GM12878 (cell line): ENCODE measurements around the gene DDR2. TPM values are rescaled to one million over a fixed set of nuclear protein-coding genes. Genes with fewer than 3 reads are reported as not detected.

Experiments
- ATAC-seq: fragments of 200-7000 bp; cut with Tn5 transposase; 3 replicates; pipeline ENCODE4 v1.9.1; 2020; ENCODE audit warnings: mild to moderate bottlenecking, moderate library complexity
- BruUV-seq: library from RNA; stranded (reverse); fragments of 400-500 nt; replicated peaks from 2 replicates; lab custom pipeline; 2021; lab: Mats Ljungman, UMichigan
- CTCF ChIA-PET: fragments of 300-600 bp; sonication (Branson Sonifier 250); formaldehyde crosslinking; extraction: SDS; loops from one replicate; lab custom pipeline; 2021; ENCODE audit warnings: inconsistent platforms; lab: Yijun Ruan, JAX
- POLR2A ChIA-PET: fragments of 350-600 bp; formaldehyde crosslinking; extraction: SDS; loops from one replicate; lab custom pipeline; 2021; ENCODE audit warnings: inconsistent platforms; lab: Charles Lee
- RAD21 ChIA-PET: fragments of 300-600 bp; sonication (Branson Sonifier 250); formaldehyde crosslinking; loops from one replicate; lab custom pipeline; 2023; ENCODE audit warnings: antibody characterized with exemption; ENCODE audit not compliant: unreplicated experiment; lab: Charles Lee
- SMC1A ChIA-PET: fragments of 300-600 bp; sonication (Branson Sonifier 250); formaldehyde crosslinking; loops from one replicate; lab custom pipeline; 2023; ENCODE audit not compliant: unreplicated experiment, uncharacterized antibody; lab: Charles Lee
- DNase-seq: peaks from one replicate; pipeline ENCODE4 v3.0.0-alpha.2; 2011; ENCODE audit warnings: low read depth, low spot score
- FAIRE-seq: peaks from 3 replicates; lab custom pipeline; 2011; peaks lifted over from hg19 to GRCh38; lab: Jason Lieb, UNC
- H2AFZ ChIP-seq: 2 replicates; pipeline ENCODE4 v1.6.0; 2011; ENCODE audit warnings: low read depth, low read length, control low read depth; ENCODE audit not compliant: control insufficient read depth
- H3K27ac ChIP-seq: 2 replicates; pipeline ENCODE4 v1.5.1; 2011; ENCODE audit warnings: control low read depth; ENCODE audit not compliant: control insufficient read depth, insufficient read depth
- H3K27me3 ChIP-seq, 2 experiments: replicated peaks in 1 of 2; 2 replicates each; pipeline versions ENCODE4 v1.6.0 to v1.6.1; 2011; ENCODE audit warnings: low read length in 1 of 2; ENCODE audit not compliant: control insufficient read depth in 2 of 2, insufficient read depth in 2 of 2
- H3K36me3 ChIP-seq, 2 experiments: 2 replicates each; pipeline ENCODE4 v1.5.1; 2011; ENCODE audit warnings: low read length in 1 of 2; ENCODE audit not compliant: control insufficient read depth in 2 of 2, insufficient read depth in 2 of 2
- H3K4me1 ChIP-seq: 2 replicates; pipeline ENCODE4 v1.6.1; 2011; ENCODE audit warnings: mild to moderate bottlenecking, low read length, moderate library complexity, mixed read lengths; ENCODE audit not compliant: control insufficient read depth, insufficient read depth
- H3K4me2 ChIP-seq: 2 replicates; pipeline ENCODE4 v1.6.0; 2011; ENCODE audit warnings: control low read depth; ENCODE audit not compliant: control insufficient read depth, insufficient read depth
- H3K4me3 ChIP-seq: fragments of 200-600 bp; sonication (generic); 2 replicates; pipeline ENCODE4 v1.5.1; 2016
- H3K79me2 ChIP-seq: 2 replicates; pipeline ENCODE4 v1.6.0; 2011; ENCODE audit warnings: low read length; ENCODE audit not compliant: control insufficient read depth, insufficient read depth
- H3K9ac ChIP-seq: 2 replicates; pipeline ENCODE4 v1.8.0; 2011; ENCODE audit warnings: low read length, control low read depth, mixed read lengths; ENCODE audit not compliant: control insufficient read depth, insufficient read depth
- H3K9me3 ChIP-seq: replicated peaks from 3 replicates; pipeline ENCODE4 v1.5.1; 2011; ENCODE audit warnings: mild to moderate bottlenecking, low read length; ENCODE audit not compliant: control insufficient read depth, insufficient read depth
- H4K20me1 ChIP-seq: 2 replicates; pipeline ENCODE4 v1.6.0; 2011; ENCODE audit not compliant: control insufficient read depth, insufficient read depth
- ATF7 ChIP-seq: fragments of 450-650 bp; IDR thresholded peaks from 2 replicates; pipeline ENCODE4 v1.6.1; 2016; ENCODE audit warnings: low read depth, mild to moderate bottlenecking
- BACH1 ChIP-seq: fragments of 450-650 bp; IDR thresholded peaks from 2 replicates; pipeline ENCODE4 v1.6.1; 2017; ENCODE audit warnings: mild to moderate bottlenecking, borderline replicate concordance
- CBFB ChIP-seq: IDR thresholded peaks from 2 replicates; pipeline ENCODE4 v1.6.1; 2016; ENCODE audit warnings: antibody characterized with exemption, low read depth
- EED ChIP-seq: sonication (generic); IDR thresholded peaks from 2 replicates; pipeline ENCODE4 v1.6.1; 2016; ENCODE audit warnings: antibody characterized with exemption, low read depth
- HCFC1 ChIP-seq: fragments of 150-350 bp; IDR thresholded peaks from 2 replicates; pipeline ENCODE4 v1.6.1; 2014; ENCODE audit warnings: low read length
- IKZF2 ChIP-seq, 2 experiments: fragments of 450-650 bp; IDR thresholded peaks; 2 replicates each; pipeline ENCODE4 v1.6.1; 2017; ENCODE audit warnings: mild to moderate bottlenecking in 2 of 2, moderate library complexity in 2 of 2
- MYB ChIP-seq: fragments of 150-350 bp; IDR thresholded peaks from 2 replicates; pipeline ENCODE4 v1.6.1; 2014; ENCODE audit warnings: mild to moderate bottlenecking, low read depth, low read length, borderline replicate concordance
- NR2F1 ChIP-seq: fragments of 450-650 bp; conservative IDR thresholded peaks from 2 replicates; pipeline ENCODE4 v1.6.1; 2017; ENCODE audit warnings: mild to moderate bottlenecking
- POLR2AphosphoS2 ChIP-seq: IDR thresholded peaks from 2 replicates; pipeline ENCODE4 v1.6.1; 2011; ENCODE audit warnings: low read depth, mild to moderate bottlenecking, low read length, improper control_type of control experiment, moderate library complexity
- RAD51 ChIP-seq: fragments of 450-650 bp; IDR thresholded peaks from 2 replicates; pipeline ENCODE4 v1.6.1; 2016; ENCODE audit warnings: moderate library complexity, mild to moderate bottlenecking, inconsistent platforms
- SREBF1 ChIP-seq: IDR thresholded peaks from 2 replicates; pipeline ENCODE4 v1.6.1; 2012; ENCODE audit warnings: mild to moderate bottlenecking, low read length
- SREBF2 ChIP-seq: IDR thresholded peaks from 2 replicates; pipeline ENCODE4 v1.6.1; 2012; ENCODE audit warnings: mild to moderate bottlenecking, low read length
- TARDBP ChIP-seq: IDR thresholded peaks from 2 replicates; pipeline ENCODE4 v1.6.1; 2016; ENCODE audit warnings: borderline replicate concordance
- TCF3 ChIP-seq: IDR thresholded peaks from 2 replicates; pipeline ENCODE4 v1.6.1; 2012; ENCODE audit warnings: low read depth, mild to moderate bottlenecking, low read length, borderline replicate concordance; ENCODE audit not compliant: insufficient read depth
- ZNF384 ChIP-seq: IDR thresholded peaks from 2 replicates; pipeline ENCODE4 v1.6.1; 2012; ENCODE audit warnings: low read depth, mild to moderate bottlenecking, low read length, improper control_type of control experiment, borderline replicate concordance
- ZNF622 ChIP-seq: fragments of 450-650 bp; IDR thresholded peaks from 2 replicates; pipeline ENCODE4 v1.6.1; 2017; ENCODE audit warnings: mild to moderate bottlenecking, inconsistent platforms
- WGBS: methylation state at CpG from one replicate; pipeline ENCODE4 v1.1.6; 2016; ENCODE audit warnings: low lambda C conversion rate; ENCODE audit not compliant: insufficient replicate concordance, insufficient coverage; ENCODE audit errors: missing lambda C conversion rate; 5-methylcytosine and 5-hydroxymethylcytosine counted together
- in situ Hi-C: fragments of 300-500 bp; cut with MboI; formaldehyde crosslinking; loops from 9 replicates; pipeline ENCODE4 v1.14.3; 2018; ENCODE audit warnings: mixed read lengths
- intact Hi-C: fragments of 100-400 bp; cut with micrococcal nuclease; formaldehyde crosslinking; loops from one replicate; pipeline ENCODE4 v1.14.2; 2022; ENCODE audit not compliant: unreplicated experiment
- polyA plus RNA-seq, 11 experiments: library from polyadenylated mRNA; depleted of rRNA in 4 of 11; unstranded in 6 of 11; stranded (reverse) in 5 of 11; fragments of >200 nt; fragmentation: Nextera tagmentation in 4 of 11; fragmentation: Illumina TruSeq in 1 of 11; extraction: Ambion mirVana in 4 of 11; extraction: Trizol in 1 of 11; gene quantifications; 1 replicate in 1 of 11; 2 replicates in 10 of 11; pipeline versions ENCODE4 v1.2.1 to v1.2.3, GENCODE V29; 2011 to 2016; ENCODE audit warnings: inconsistent platforms in 2 of 11, missing spikeins in 2 of 11, low read depth in 1 of 11
- total RNA-seq, 4 experiments: library from RNA; depleted of rRNA in 3 of 4; stranded (reverse); fragments of >200 nt in 3 of 4; fragmentation: Illumina TruSeq in 1 of 4; extraction: Trizol in 1 of 4; gene quantifications; 2 replicates each; pipeline versions ENCODE4 v1.2.1 to v1.2.3, GENCODE V29; 2013 to 2021
- TF ChIP-seq, protein P1 (sequence below): IDR thresholded peaks from 2 replicates; pipeline ENCODE4 v1.6.1; 2012; ENCODE audit warnings: low read depth, low read length, improper control_type of control experiment

Gene DDR2
- total and polyA plus RNA-seq, 10 of the 15 experiments (the other 5 are each of a cell fraction or from before 2014, with no cell fraction given): 1.9 to 8.8 (median 5.5) TPM

DNA sequence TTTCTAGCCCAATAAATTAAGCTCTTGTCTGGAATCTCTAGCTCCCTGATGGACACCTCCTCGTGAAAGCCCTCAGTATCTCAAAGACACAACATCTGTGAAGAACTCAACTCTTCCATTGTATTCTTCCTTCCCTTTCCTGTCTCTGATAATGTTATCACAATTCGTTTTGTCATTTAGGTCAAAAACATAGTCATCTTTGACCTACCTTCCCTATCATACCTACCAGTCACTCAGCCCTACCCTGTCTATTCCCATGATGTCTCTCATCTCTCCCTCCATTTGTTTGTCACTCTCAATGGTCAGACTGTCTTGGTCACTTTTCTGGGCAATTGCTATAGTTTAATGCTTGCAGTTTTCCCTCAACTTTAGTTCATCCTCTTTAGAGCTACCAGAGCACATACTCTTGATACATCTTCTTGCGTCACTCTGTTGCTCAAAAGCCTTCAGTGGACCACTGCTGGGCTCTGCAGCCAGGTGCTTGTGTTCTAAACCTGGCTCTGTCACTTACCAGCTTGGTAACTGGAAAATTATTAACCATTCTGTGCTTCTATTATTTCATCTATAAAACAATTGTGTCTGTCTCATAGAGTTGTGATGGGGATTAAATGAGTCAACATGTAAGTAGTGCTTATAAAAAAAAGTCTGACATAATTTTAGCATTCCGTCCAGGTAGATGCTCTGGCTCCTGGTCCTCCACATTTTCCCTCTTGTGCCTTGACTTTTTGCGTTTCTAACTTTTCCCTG lies 39.6 kb downstream of the DDR2 start:
- CTCF ChIA-PET: interaction anchor here (1.0 to 1.3 kb wide), 2 partner anchors 8 to 13 kb away, joined by 3 read pairs; no protein-coding TSS in a partner anchor
- SMC1A ChIA-PET: interaction anchor here (0.7 to 2.4 kb wide), 4 partner anchors 10 to 58 kb away, joined by 3 to 7 read pairs (median 5); no protein-coding TSS in a partner anchor

More for the DNA sequence above, 39.6 kb downstream of the DDR2 start:
- no peak overlapping the region for H2AFZ ChIP-seq
- no peak for DNase-seq
- ATAC-seq: no peak
- BruUV-seq: no TSS peak
- H3K4me1 ChIP-seq: no peaks in the 10 kb centered on the region
- no peak overlapping the region for H3K4me2 ChIP-seq
- H3K4me3 ChIP-seq: no peak overlapping the region
- H3K9ac ChIP-seq: no peak overlapping the region
- no peaks in the 10 kb centered on the region for H3K79me2 ChIP-seq
- no peaks in the 10 kb centered on the region for H3K36me3 ChIP-seq
- H3K9me3 ChIP-seq: no peaks in the 10 kb centered on the region
- POLR2A ChIA-PET: no interaction called here
- in situ Hi-C loops (no loop called here), intact Hi-C loops (no loop called here)
- no peak for FAIRE-seq
- RAD21 ChIA-PET: no interaction called here
- no peak for TF ChIP-seq SREBF2
- TF ChIP-seq POLR2AphosphoS2: no peak
- no peak for TF ChIP-seq IKZF2 (IDR thresholded peaks at IDR 0.05)
- no peak for TF ChIP-seq SREBF1
- no peak for TF ChIP-seq BACH1
- TF ChIP-seq ZNF384: no peak
- TF ChIP-seq NR2F1: no peak
- TF ChIP-seq RAD51: no peak
- TF ChIP-seq ATF7: no peak
- no peak for TF ChIP-seq HCFC1
- no peak for TF ChIP-seq EED
- TF ChIP-seq MYB: no peak
- TF ChIP-seq, protein P1, sequence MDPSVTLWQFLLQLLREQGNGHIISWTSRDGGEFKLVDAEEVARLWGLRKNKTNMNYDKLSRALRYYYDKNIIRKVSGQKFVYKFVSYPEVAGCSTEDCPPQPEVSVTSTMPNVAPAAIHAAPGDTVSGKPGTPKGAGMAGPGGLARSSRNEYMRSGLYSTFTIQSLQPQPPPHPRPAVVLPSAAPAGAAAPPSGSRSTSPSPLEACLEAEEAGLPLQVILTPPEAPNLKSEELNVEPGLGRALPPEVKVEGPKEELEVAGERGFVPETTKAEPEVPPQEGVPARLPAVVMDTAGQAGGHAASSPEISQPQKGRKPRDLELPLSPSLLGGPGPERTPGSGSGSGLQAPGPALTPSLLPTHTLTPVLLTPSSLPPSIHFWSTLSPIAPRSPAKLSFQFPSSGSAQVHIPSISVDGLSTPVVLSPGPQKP: no peak
- TF ChIP-seq TCF3: no peak
- TF ChIP-seq ZNF622: no peak
- no peak for TF ChIP-seq CBFB
- TF ChIP-seq TARDBP: no peak
- no peak overlapping the region for H3K27ac ChIP-seq
- 44% methylated on average over 5 of the region's 5 CpGs for WGBS
- no peaks in the 10 kb centered on the region for H4K20me1 ChIP-seq
- H3K27me3 ChIP-seq: no peaks in the 10 kb centered on the region
